Retinal pigment epithelial cell (primary cell): Measurements from ENCODE around the gene NEURL1.

Experiments used
- DNase-seq: peaks from one replicate; pipeline ENCODE4 v3.0.0-alpha.2; 2010; ENCODE audit warnings: low read depth
- H3K4me3 ChIP-seq: 2 replicates; pipeline ENCODE4 v1.5.1; 2011; ENCODE audit warnings: mild to moderate bottlenecking, low read length, control low read depth, moderate library complexity
- CTCF ChIP-seq: conservative IDR thresholded peaks from 2 replicates; pipeline ENCODE4 v1.5.1; 2011; ENCODE audit warnings: low read depth, low read length, control low read depth, inconsistent platforms

Gene NEURL1

GRCh38 chr10:103495321-103495720, 1.8 kb downstream of the NEURL1 start:
- TF ChIP-seq CTCF, result no peak
- DNase-seq, result no peak
- H3K4me3 ChIP-seq, result no peak overlapping the region

GRCh38 chr10:103497161-103497915, 3.8 kb downstream of the NEURL1 start:
- no peak overlapping the region for H3K4me3 ChIP-seq
- no peak for DNase-seq
- no peak for TF ChIP-seq CTCF

GRCh38 chr10:103498936-103499638, 5.6 kb downstream of the NEURL1 start:
- no peak for DNase-seq
- no peak overlapping the region for H3K4me3 ChIP-seq
- no peak for TF ChIP-seq CTCF

- DNase-seq, result peak; percentile 22
- TF ChIP-seq CTCF, result no peak
- H3K4me3 ChIP-seq, result no peak overlapping the region
These were observed 6.4 kb downstream of the NEURL1 start for GRCh38 chr10:103499881-103500280.

GRCh38 chr10:103500481-103500880, 7.0 kb downstream of the NEURL1 start:
- no peak overlapping the region for H3K4me3 ChIP-seq
- TF ChIP-seq CTCF, result no peak
- no peak for DNase-seq

- no peak for TF ChIP-seq CTCF
- H3K4me3 ChIP-seq, result no peak overlapping the region
- DNase-seq, result no peak
These were observed 7.7 kb downstream of the NEURL1 start for GRCh38 chr10:103501186-103501585.
